SK-N-SH treated with all-trans-retinoic acid at 6 μM for 48 hours (cell line): ENCODE measurements around the gene CFAP68.

Experiments used
- ATAC-seq: fragments of 200-7000 bp; cut with Tn5 transposase; 3 replicates; pipeline ENCODE4 v1.9.1; 2020; ENCODE audit warnings: mild to moderate bottlenecking, moderate library complexity
- ARNTL ChIP-seq: fragments of 450-650 bp; formaldehyde crosslinking; IDR thresholded peaks from 2 replicates; pipeline ENCODE4 v1.5.0; 2020; ENCODE audit warnings: low read depth, mild to moderate bottlenecking, moderate library complexity, borderline replicate concordance
- BACH2 ChIP-seq: fragments of 250-450 bp; sonication (Bioruptor Pico); IDR thresholded peaks from 2 replicates; pipeline ENCODE4 v1.9.0; 2021; ENCODE audit warnings: mild to moderate bottlenecking, borderline replicate concordance
- CREB5 ChIP-seq: fragments of 250-450 bp; sonication (Bioruptor Pico); IDR thresholded peaks from 2 replicates; pipeline ENCODE4 v1.5.1; 2020; ENCODE audit warnings: low read depth, mild to moderate bottlenecking, moderate library complexity
- ESRRG ChIP-seq: fragments of 250-450 bp; sonication (Bioruptor Pico); IDR thresholded peaks from 2 replicates; pipeline ENCODE4 v1.6.1; 2021; ENCODE audit warnings: mild to moderate bottlenecking
- ISL1 ChIP-seq: fragments of 250-450 bp; sonication (Bioruptor Pico); IDR thresholded peaks from 2 replicates; pipeline ENCODE4 v2.1.2; 2022; ENCODE audit warnings: mild to moderate bottlenecking, moderate library complexity
- PATZ1 ChIP-seq: fragments of 250-450 bp; sonication (Bioruptor Pico); IDR thresholded peaks from 2 replicates; pipeline ENCODE4 v1.8.0; 2020; ENCODE audit warnings: mild to moderate bottlenecking, moderate library complexity, borderline replicate concordance
- POU6F1 ChIP-seq: fragments of 250-450 bp; sonication (Bioruptor Pico); IDR thresholded peaks from 2 replicates; pipeline ENCODE4 v1.8.0; 2021; ENCODE audit warnings: low read depth, mild to moderate bottlenecking, moderate library complexity, borderline replicate concordance
- PPARA ChIP-seq: fragments of 250-450 bp; sonication (Bioruptor Pico); IDR thresholded peaks from 2 replicates; pipeline ENCODE4 v1.5.0; 2020; ENCODE audit warnings: mild to moderate bottlenecking, borderline replicate concordance
- RARB ChIP-seq: fragments of 250-450 bp; sonication (Bioruptor Pico); IDR thresholded peaks from 2 replicates; pipeline ENCODE4 v1.8.0; 2021; ENCODE audit warnings: mild to moderate bottlenecking, moderate library complexity
- SNAI2 ChIP-seq: fragments of 250-450 bp; sonication (Bioruptor Pico); IDR thresholded peaks from 2 replicates; pipeline ENCODE4 v1.5.0; 2020; ENCODE audit warnings: mild to moderate bottlenecking, moderate library complexity
- TCF4 ChIP-seq: fragments of 250-450 bp; sonication (Bioruptor Pico); IDR thresholded peaks from 2 replicates; pipeline ENCODE4 v1.8.0; 2021; ENCODE audit warnings: mild to moderate bottlenecking, moderate library complexity, borderline replicate concordance
- TSHZ2 ChIP-seq: fragments of 250-450 bp; sonication (Bioruptor Pico); IDR thresholded peaks from 2 replicates; pipeline ENCODE4 v1.5.0; 2020; ENCODE audit warnings: mild to moderate bottlenecking, moderate library complexity
- ZFP30 ChIP-seq: fragments of 450-650 bp; formaldehyde crosslinking; IDR thresholded peaks from 2 replicates; pipeline ENCODE4 v1.5.0; 2022; ENCODE audit warnings: mild to moderate bottlenecking, moderate library complexity
- ZNF565 ChIP-seq: fragments of 450-650 bp; formaldehyde crosslinking; conservative IDR thresholded peaks from 2 replicates; pipeline ENCODE4 v1.5.0; 2020; ENCODE audit warnings: low read depth, mild to moderate bottlenecking, moderate library complexity
- ZNF70 ChIP-seq: fragments of 450-650 bp; formaldehyde crosslinking; IDR thresholded peaks from 2 replicates; pipeline ENCODE4 v1.5.0; 2020; ENCODE audit warnings: mild to moderate bottlenecking, moderate library complexity
- ZNF8 ChIP-seq: fragments of 450-650 bp; formaldehyde crosslinking; IDR thresholded peaks from 2 replicates; pipeline ENCODE4 v1.5.0; 2020; ENCODE audit warnings: mild to moderate bottlenecking, moderate library complexity

Gene CFAP68

GRCh38 chr11:111870886-111871692 is 8.3 kb upstream of the CFAP68 start, which contains the start of gene ALG9:
Gene ALG9 (minus strand): TSS chr11:111871581. CDS start chr11:111871482, 99 bp downstream.
- TF ChIP-seq ISL1 (no peak), ZFP30 (CRISPR knock-in tag) (no peak), RARB (CRISPR knock-in tag) (no peak), TCF4 (CRISPR knock-in tag) (no peak), PPARA (CRISPR knock-in tag) (no peak), SNAI2 (CRISPR knock-in tag) (no peak), ZNF8 (CRISPR knock-in tag) (no peak), TSHZ2 (CRISPR knock-in tag) (no peak), POU6F1 (CRISPR knock-in tag) (no peak), CREB5 (no peak)
- peak; percentile 96 for ATAC-seq

GRCh38 chr11:111871693-111872161 is 7.6 kb upstream of the CFAP68 start:
- TF ChIP-seq ARNTL (CRISPR knock-in tag), result no peak
- TF ChIP-seq ESRRG (CRISPR knock-in tag), result no peak
- TF ChIP-seq BACH2 (CRISPR knock-in tag), result no peak
- TF ChIP-seq ISL1, result no peak
- no peak for TF ChIP-seq ZNF70 (CRISPR knock-in tag)
- no peak for TF ChIP-seq PATZ1 (CRISPR knock-in tag)
- no peak for TF ChIP-seq TSHZ2 (CRISPR knock-in tag)
- TF ChIP-seq ZNF565 (CRISPR knock-in tag), result no peak
- peak; percentile 30; the same call in 2 of the 3 replicates for ATAC-seq

GRCh38 chr11:111878385-111878848 is 924 bp upstream of the CFAP68 start:
- no peak for TF ChIP-seq CREB5
- 0 out of 2 replicates have a peak, but pooled peaks have one; percentile 11 for TF ChIP-seq TCF4 (CRISPR knock-in tag)
- peak; percentile 24 for ATAC-seq
